ENCODE measurements around the gene CD300LD.
"Not testable (repeated sequence)": the region's sequence is repeated elsewhere in the genome, so short reads cannot be mapped to it uniquely, and the experiment has no call there.

CD300LD gene

DNA sequence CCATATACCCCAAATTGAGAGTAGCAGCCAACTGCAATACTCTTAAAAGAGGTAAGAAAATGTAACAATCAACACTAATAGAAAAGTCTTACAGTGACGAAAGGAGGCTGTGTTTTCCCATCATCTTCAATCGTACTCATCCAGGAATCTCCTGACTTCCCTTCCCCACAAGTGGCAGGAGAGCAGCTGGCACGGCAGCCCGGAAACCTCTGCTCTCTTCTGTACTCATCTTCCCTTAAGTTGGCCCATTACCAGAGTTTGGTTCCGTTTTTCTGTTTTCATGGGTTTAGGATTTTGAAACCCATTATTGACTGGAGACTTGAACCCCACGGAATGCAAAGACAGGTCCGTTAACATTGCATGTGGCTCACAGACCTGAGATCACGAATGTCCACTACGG lies 13.1 kb downstream of the CD300LD start:
- in situ Hi-C loops (cut with MboI; ENCODE audit: low pct_unique_long_range_greater_than_20kb, low sequenced_read_pairs, unreplicated experiment), result no loop called here
- DNase-seq (ENCODE audit: low spot score), result no peak
- TF ChIP-seq, protein P1, sequence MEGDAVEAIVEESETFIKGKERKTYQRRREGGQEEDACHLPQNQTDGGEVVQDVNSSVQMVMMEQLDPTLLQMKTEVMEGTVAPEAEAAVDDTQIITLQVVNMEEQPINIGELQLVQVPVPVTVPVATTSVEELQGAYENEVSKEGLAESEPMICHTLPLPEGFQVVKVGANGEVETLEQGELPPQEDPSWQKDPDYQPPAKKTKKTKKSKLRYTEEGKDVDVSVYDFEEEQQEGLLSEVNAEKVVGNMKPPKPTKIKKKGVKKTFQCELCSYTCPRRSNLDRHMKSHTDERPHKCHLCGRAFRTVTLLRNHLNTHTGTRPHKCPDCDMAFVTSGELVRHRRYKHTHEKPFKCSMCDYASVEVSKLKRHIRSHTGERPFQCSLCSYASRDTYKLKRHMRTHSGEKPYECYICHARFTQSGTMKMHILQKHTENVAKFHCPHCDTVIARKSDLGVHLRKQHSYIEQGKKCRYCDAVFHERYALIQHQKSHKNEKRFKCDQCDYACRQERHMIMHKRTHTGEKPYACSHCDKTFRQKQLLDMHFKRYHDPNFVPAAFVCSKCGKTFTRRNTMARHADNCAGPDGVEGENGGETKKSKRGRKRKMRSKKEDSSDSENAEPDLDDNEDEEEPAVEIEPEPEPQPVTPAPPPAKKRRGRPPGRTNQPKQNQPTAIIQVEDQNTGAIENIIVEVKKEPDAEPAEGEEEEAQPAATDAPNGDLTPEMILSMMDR (IDR thresholded peaks at IDR 0.05; ENCODE audit: extremely low read depth, insufficient read depth, missing control alignments), result no peak

DNA sequence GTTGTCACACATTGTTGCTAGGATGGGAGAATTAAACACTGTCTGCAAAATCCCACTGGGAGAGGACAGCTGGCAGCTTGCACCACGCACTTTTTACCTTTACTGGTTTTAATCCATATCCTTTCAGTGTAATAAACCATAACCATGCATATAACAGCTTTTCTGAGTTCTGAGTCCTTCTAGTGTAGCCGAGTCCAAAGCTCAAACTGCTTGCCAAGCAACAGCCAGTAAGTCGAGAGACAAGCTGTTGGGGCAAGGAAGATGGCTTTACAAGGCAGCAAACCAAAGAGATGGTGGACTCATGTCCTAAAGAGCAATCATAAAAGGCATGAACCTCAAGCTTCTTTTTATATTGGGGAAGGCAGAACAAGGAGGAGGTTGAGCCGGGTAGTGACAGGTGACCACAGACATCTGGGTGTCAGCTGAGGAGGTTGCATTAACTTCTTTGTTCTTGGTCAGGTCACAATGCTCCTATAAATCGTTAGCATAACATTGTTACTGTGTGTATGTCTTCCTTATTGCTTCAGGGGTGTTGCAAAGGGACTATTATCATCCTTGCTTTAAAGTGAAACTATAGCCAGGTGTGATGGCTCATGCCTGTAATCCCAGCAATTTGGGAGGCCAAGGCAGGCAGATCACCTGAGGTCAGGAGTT lies 17.5 kb downstream of the CD300LD start:
- no peak for DNase-seq (ENCODE audit: low spot score)
- in situ Hi-C loops (cut with MboI; ENCODE audit: low pct_unique_long_range_greater_than_20kb, low sequenced_read_pairs, unreplicated experiment), result no loop called here
- TF ChIP-seq, protein P1 (IDR thresholded peaks at IDR 0.05; ENCODE audit: extremely low read depth, insufficient read depth, missing control alignments), result no peak

DNA sequence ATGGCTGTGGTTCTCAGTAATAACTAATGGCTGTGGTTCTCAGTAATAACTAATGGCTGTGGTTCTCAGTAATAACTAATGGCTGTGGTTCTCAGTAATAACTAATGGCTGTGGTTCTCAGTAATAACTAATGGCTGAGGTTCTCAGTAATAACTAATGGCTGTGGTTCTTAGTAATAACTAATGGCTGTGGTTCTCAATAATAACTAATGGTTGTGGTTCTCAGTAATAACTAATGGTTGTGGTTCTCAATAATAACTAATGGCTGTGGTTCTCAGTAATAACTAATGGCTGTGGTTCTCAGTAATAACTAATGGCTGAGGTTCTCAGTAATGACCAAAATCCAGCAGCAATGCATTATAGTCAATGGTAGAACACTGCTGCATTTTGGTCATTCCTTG lies 18.4 kb downstream of the CD300LD start:
- in situ Hi-C loops (cut with MboI; ENCODE audit: low pct_unique_long_range_greater_than_20kb, low sequenced_read_pairs, unreplicated experiment); DNase-seq (ENCODE audit: low spot score): not testable (repeated sequence)

DNA sequence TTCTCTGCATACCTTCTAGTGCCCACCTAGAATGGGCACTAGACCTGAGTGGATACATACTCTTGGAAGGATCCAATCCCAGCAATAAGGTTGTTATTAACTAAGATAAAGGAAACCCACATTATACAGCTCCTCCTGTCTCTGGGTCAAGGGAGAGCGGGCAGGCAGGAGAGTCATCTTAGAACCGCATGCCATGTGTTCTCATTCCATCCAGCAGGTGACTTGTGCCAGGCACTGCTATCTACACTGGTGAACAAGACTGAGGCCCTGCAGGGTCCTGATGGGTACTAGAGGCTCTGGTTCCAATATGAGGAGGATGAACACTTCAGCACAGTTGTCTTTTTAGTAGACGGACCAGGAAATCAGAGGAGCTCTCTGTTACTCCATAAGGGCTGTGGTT lies 18.9 kb downstream of the CD300LD start:
- TF ChIP-seq, protein P1 (IDR thresholded peaks at IDR 0.05; ENCODE audit: extremely low read depth, insufficient read depth, missing control alignments), result no peak
- DNase-seq (ENCODE audit: low spot score), result no peak
- in situ Hi-C loops (cut with MboI; ENCODE audit: low pct_unique_long_range_greater_than_20kb, low sequenced_read_pairs, unreplicated experiment), result no loop called here

DNA sequence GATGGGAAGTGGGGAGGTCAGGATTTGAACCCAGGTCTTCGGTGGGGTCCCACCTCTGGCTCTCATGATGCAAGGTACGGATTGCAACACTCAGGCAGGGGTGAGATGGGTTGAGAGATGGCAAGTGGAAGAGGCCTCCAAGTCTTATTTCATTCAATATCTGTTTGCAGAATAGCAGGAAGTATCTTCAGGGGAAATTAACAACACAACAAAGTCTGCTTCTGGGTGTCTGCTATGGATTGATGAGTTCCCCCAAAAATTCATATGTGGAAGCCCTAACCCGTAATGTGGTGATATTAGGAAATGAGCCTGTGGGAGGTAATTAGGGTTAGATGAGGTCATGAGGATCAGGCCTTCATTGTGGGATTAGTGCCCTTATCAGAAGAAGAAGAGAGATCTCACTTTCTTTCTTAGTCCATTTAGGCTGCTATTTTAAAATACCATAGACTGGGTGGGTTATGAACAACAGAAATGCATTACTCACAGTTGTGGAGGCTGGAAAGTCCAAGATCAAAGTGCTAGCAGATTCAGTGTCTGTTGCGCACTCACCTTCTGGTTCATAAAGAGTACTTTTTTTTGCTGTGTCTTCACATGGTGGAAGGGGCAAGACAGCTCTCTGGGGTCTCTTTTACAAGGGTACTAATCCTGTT lies 20.3 kb downstream of the CD300LD start:
- TF ChIP-seq, protein P1 (IDR thresholded peaks at IDR 0.05; ENCODE audit: extremely low read depth, insufficient read depth, missing control alignments), result no peak
- no peak for DNase-seq (ENCODE audit: low spot score)
- in situ Hi-C loops (cut with MboI; ENCODE audit: low pct_unique_long_range_greater_than_20kb, low sequenced_read_pairs, unreplicated experiment), result no loop called here

DNA sequence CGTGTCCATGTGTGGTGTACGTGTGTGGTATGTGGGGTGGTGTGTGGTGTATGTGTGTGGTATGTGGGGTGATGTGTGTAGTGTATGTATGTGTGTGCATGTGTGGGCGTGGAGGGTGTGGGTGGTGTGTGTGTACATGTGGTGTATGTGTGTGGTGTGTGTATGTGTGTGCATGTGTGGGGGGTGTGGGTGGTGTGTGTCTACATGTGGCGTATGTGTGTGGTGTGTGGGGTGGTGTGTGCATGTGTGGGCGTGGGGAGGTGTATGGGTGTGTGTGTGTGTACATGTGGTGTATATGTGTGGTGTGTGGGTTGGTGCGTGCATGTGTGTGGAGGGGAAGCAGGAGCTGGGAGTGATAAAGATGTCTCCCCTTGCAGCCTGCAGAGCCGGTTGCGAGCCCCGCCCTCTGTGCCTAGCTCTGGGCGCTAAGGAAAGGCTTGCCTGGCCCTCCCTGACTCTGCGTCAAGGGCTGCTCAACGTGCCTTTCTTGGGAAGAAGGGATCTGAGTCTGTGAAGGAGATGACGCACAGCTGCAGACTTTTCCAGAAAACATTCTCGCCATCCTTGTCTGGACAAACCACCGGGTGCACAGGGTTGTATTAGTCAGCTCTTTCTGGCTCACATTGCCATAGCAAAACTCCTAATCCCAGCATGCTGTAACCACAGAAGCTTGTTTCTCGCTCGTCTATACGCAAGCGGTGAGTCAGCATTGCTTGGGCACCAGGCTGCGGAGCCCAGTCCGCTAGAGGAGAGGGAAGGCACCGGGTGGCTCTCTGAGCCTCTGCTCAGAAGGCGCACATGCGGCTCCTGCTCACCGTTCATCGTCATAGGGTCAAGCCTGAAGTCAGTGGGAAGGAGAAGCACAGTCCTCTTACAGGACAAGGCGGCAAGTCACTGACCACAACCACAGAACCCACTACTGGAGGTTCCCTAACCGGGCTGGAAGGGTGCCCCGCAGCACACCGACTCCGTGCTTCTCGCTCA lies 22.8 kb downstream of the CD300LD start:
- in situ Hi-C loops (cut with MboI; ENCODE audit: low pct_unique_long_range_greater_than_20kb, low sequenced_read_pairs, unreplicated experiment), result no loop called here
- TF ChIP-seq, protein P1 (IDR thresholded peaks at IDR 0.05; ENCODE audit: extremely low read depth, insufficient read depth, missing control alignments), result no peak
- DNase-seq (ENCODE audit: low spot score), result no peak
